ENCODE measurements around the gene POTEM. TPM values are rescaled to one million over a fixed set of nuclear protein-coding genes. Genes with fewer than 3 reads are reported as not detected.
"Not testable (repeated sequence)": the region's sequence is repeated elsewhere in the genome, so short reads cannot be mapped to it uniquely, and the experiment has no call there.

Gene POTEM
- total RNA-seq, 2 experiments from 2014 or later, result not detected

GRCh38 chr14:19002566-19002965 lies 35.3 kb downstream of the POTEM start:
- H3K4me1 Mint-ChIP-seq (ENCODE audit: low read depth); ATAC-seq; CTCF ChIA-PET: not testable (repeated sequence)

GRCh38 chr14:19006490-19006889 lies 39.3 kb downstream of the POTEM start:
- H3K4me3 Mint-ChIP-seq; H3K9me3 Mint-ChIP-seq; DNase-seq; intact Hi-C loops (cut with micrococcal nuclease); H3K27ac Mint-ChIP-seq; H3K36me3 Mint-ChIP-seq (ENCODE audit: low read depth); ATAC-seq; H3K27me3 Mint-ChIP-seq; POLR2A ChIA-PET; H3K4me1 Mint-ChIP-seq (ENCODE audit: low read depth); CTCF ChIA-PET: not testable (repeated sequence)

More at GRCh38 chr14:19002566-19002965, 35.3 kb downstream of the POTEM start:
- H3K36me3 Mint-ChIP-seq (ENCODE audit: low read depth); DNase-seq; H3K27ac Mint-ChIP-seq; H3K9me3 Mint-ChIP-seq; intact Hi-C loops (cut with micrococcal nuclease); POLR2A ChIA-PET; H3K4me3 Mint-ChIP-seq; H3K27me3 Mint-ChIP-seq: not testable (repeated sequence)

GRCh38 chr14:19007678-19008077 lies 40.4 kb downstream of the POTEM start:
- intact Hi-C loops (cut with micrococcal nuclease); H3K9me3 Mint-ChIP-seq; H3K27ac Mint-ChIP-seq; H3K4me1 Mint-ChIP-seq (ENCODE audit: low read depth); H3K27me3 Mint-ChIP-seq; DNase-seq; CTCF ChIA-PET; H3K4me3 Mint-ChIP-seq; H3K36me3 Mint-ChIP-seq (ENCODE audit: low read depth); ATAC-seq; POLR2A ChIA-PET: not testable (repeated sequence)

- H3K4me1 Mint-ChIP-seq (ENCODE audit: low read depth); ATAC-seq; DNase-seq; H3K4me3 Mint-ChIP-seq; intact Hi-C loops (cut with micrococcal nuclease); H3K27ac Mint-ChIP-seq; H3K36me3 Mint-ChIP-seq (ENCODE audit: low read depth); POLR2A ChIA-PET; H3K9me3 Mint-ChIP-seq; H3K27me3 Mint-ChIP-seq; CTCF ChIA-PET: not testable (repeated sequence)
Measured at GRCh38 chr14:19011029-19011428, 43.8 kb downstream of the POTEM start.

GRCh38 chr14:19011703-19012102 lies 44.5 kb downstream of the POTEM start:
- H3K27me3 Mint-ChIP-seq; CTCF ChIA-PET; DNase-seq; H3K36me3 Mint-ChIP-seq (ENCODE audit: low read depth); H3K4me3 Mint-ChIP-seq; H3K9me3 Mint-ChIP-seq; POLR2A ChIA-PET; intact Hi-C loops (cut with micrococcal nuclease); H3K27ac Mint-ChIP-seq; ATAC-seq; H3K4me1 Mint-ChIP-seq (ENCODE audit: low read depth): not testable (repeated sequence)

- H3K4me3 Mint-ChIP-seq; CTCF ChIA-PET; H3K36me3 Mint-ChIP-seq (ENCODE audit: low read depth); DNase-seq; H3K9me3 Mint-ChIP-seq; ATAC-seq; POLR2A ChIA-PET; H3K27me3 Mint-ChIP-seq; H3K27ac Mint-ChIP-seq; H3K4me1 Mint-ChIP-seq (ENCODE audit: low read depth); intact Hi-C loops (cut with micrococcal nuclease): not testable (repeated sequence)
Measured at GRCh38 chr14:19015185-19015584, 48.0 kb downstream of the POTEM start.

GRCh38 chr14:19025080-19025589 lies 57.9 kb downstream of the POTEM start:
- H3K4me3 Mint-ChIP-seq; DNase-seq; POLR2A ChIA-PET; H3K9me3 Mint-ChIP-seq; H3K27me3 Mint-ChIP-seq; CTCF ChIA-PET; H3K27ac Mint-ChIP-seq; ATAC-seq; H3K36me3 Mint-ChIP-seq (ENCODE audit: low read depth); intact Hi-C loops (cut with micrococcal nuclease); H3K4me1 Mint-ChIP-seq (ENCODE audit: low read depth): not testable (repeated sequence)

GRCh38 chr14:19026649-19027351 lies 59.6 kb downstream of the POTEM start:
- CTCF ChIA-PET; H3K27me3 Mint-ChIP-seq; H3K27ac Mint-ChIP-seq; H3K9me3 Mint-ChIP-seq; intact Hi-C loops (cut with micrococcal nuclease); POLR2A ChIA-PET; H3K36me3 Mint-ChIP-seq (ENCODE audit: low read depth); H3K4me3 Mint-ChIP-seq; H3K4me1 Mint-ChIP-seq (ENCODE audit: low read depth); ATAC-seq; DNase-seq: not testable (repeated sequence)

- H3K36me3 Mint-ChIP-seq (ENCODE audit: low read depth); POLR2A ChIA-PET; H3K27ac Mint-ChIP-seq; H3K4me1 Mint-ChIP-seq (ENCODE audit: low read depth); intact Hi-C loops (cut with micrococcal nuclease); H3K9me3 Mint-ChIP-seq; CTCF ChIA-PET; H3K27me3 Mint-ChIP-seq; ATAC-seq; H3K4me3 Mint-ChIP-seq; DNase-seq: not testable (repeated sequence)
Measured at GRCh38 chr14:19027895-19028294, 60.7 kb downstream of the POTEM start.

GRCh38 chr14:19036811-19037382 lies 69.7 kb downstream of the POTEM start:
- H3K36me3 Mint-ChIP-seq (ENCODE audit: low read depth); DNase-seq; H3K27ac Mint-ChIP-seq; H3K27me3 Mint-ChIP-seq; ATAC-seq; H3K4me3 Mint-ChIP-seq; CTCF ChIA-PET; H3K9me3 Mint-ChIP-seq; POLR2A ChIA-PET; intact Hi-C loops (cut with micrococcal nuclease); H3K4me1 Mint-ChIP-seq (ENCODE audit: low read depth): not testable (repeated sequence)

- POLR2A ChIA-PET, H3K27me3 Mint-ChIP-seq: not testable (repeated sequence)
Measured at GRCh38 chr14:19038060-19038664, 70.9 kb downstream of the POTEM start.

GRCh38 chr14:19038785-19039184 lies 71.6 kb downstream of the POTEM start:
- ATAC-seq; H3K27ac Mint-ChIP-seq; DNase-seq; H3K27me3 Mint-ChIP-seq; H3K4me1 Mint-ChIP-seq (ENCODE audit: low read depth); POLR2A ChIA-PET; CTCF ChIA-PET; intact Hi-C loops (cut with micrococcal nuclease); H3K9me3 Mint-ChIP-seq; H3K4me3 Mint-ChIP-seq; H3K36me3 Mint-ChIP-seq (ENCODE audit: low read depth): not testable (repeated sequence)

More at GRCh38 chr14:19038060-19038664, 70.9 kb downstream of the POTEM start:
- ATAC-seq; H3K9me3 Mint-ChIP-seq; intact Hi-C loops (cut with micrococcal nuclease); H3K36me3 Mint-ChIP-seq (ENCODE audit: low read depth); H3K4me1 Mint-ChIP-seq (ENCODE audit: low read depth); CTCF ChIA-PET; DNase-seq; H3K4me3 Mint-ChIP-seq; H3K27ac Mint-ChIP-seq: not testable (repeated sequence)

Data from activated CD8-positive, alpha-beta T cell treated with anti-CD3 and anti-CD28 coated beads for 36 hours (primary cell).